GM19395 (cell line): Measurements from ENCODE around the gene ZFAND6.
A peak's percentile ranks its signal among the peaks of the same experiment; 100 is the strongest.
"Not testable (repeated sequence)": the region's sequence is repeated elsewhere in the genome, so short reads cannot be mapped to it uniquely, and the experiment has no call there.

ENCODE experiments used
- ATAC-seq: cut with Tn5 transposase; IDR thresholded peaks from one replicate; pipeline ENCODE4 v1.9.1; 2021; ENCODE audit warnings: mild to moderate bottlenecking, moderate library complexity; ENCODE audit not compliant: unreplicated experiment

ZFAND6 gene

DNA sequence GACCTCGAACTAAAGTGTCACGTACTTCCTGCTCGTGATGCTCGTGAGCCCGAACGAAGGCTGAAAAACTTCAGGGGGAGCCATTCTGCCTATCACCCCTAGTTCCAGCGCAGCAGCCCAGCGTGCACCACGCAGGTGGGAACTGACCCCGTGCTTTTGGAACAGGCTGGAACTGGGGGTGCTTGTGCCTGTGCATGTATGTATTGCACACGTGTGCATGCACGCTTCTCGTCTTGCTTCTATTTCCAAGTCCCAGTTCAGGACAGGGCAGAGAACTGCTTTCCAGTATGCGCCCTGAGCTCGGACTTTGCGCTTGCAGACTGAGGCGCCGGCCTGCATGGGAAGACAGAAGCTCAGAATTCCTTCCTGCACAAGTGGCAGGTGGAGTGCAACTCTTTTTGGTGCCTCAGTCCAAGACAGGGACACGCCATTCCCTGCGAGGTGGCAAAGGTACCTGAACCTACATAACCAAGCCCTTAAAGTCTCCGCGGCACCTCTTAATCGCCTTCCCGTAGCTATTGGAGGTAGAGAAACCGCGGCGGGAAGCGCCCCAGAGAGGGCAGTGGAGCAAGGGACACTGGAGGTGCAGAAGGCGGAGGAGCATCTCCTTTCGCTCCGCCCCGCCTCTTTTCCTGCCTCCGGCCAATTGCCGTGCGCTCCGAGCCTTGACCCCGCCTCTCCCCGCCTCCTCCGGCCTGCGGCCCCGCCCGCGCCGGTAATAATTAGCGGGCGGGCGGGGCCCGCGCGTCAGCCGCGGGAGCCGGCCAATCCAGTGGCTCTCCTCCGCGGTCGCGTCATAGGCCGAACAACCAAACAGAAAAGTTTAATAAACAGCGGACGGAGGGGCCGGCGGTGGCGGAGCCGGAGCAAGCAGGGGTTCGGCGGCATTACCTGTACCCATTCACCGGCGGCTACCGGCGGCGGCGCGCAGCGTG lies at the start of gene ZFAND6:
Gene ZFAND6, plus strand, starts transcription at position 826 of the 935 bp plus-strand sequence. CDS start 60,669 bp downstream, outside the sequence.
- ATAC-seq: peak; percentile 77

GRCh38 chr15:80010131-80010673 lies 49.3 kb upstream of the ZFAND6 start:
- ATAC-seq: peak; percentile 35

DNA sequence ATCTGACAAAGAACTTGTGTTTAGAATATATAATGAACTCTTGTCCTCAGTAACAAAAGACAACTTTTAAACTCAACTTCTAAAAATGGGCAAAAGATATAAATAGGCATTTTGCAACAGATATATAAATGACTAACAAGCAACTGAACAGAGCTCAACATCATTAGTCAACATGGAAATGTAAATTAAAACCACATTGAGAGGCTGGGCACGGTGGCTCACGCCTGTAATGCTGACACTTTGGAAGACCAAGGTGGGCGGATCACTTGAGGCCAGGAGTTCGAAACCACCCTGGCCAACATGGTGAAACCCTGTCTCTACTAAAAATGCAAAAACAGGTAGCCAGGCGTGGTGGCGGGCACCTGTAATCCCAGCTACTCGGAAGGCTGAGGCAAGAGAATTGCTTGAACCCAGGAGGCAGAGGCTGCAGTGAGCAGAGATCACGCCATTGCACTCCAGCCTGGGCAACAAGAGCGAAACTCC lies 48.4 kb upstream of the ZFAND6 start:
- peak; percentile 50 for ATAC-seq

GRCh38 chr15:80011596-80011995 lies 47.9 kb upstream of the ZFAND6 start:
- no peak for ATAC-seq

DNA sequence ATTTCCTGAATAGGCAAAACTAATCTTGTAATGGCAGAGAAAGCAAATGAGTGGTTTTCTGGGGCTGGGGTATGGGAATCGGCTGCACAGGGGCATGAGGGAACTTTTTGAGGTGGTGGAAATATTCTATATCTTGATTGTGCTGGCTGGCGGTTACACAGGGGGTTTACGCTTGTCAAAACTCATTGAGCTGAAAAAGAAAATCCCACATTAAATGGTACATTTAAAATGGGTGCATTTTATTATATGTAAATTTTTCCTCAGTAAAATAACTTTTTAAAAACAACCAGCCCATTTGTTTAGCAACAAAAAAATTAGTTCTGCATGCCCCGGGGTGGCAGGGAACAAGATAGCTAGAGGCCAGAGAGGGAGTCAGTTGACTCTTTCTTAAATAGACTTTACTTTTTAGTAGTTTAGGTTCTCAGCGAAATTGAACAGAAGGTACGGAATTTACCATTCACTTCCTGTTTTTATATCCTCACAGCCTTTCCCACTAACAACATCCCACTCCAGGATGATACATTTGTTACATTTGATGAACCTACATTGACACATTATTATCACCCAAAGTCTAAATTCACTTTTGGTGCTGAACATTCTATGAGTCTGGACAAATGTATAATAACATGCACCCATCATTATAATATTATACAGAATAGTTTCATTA lies 47.3 kb upstream of the ZFAND6 start:
- ATAC-seq: no peak

DNA sequence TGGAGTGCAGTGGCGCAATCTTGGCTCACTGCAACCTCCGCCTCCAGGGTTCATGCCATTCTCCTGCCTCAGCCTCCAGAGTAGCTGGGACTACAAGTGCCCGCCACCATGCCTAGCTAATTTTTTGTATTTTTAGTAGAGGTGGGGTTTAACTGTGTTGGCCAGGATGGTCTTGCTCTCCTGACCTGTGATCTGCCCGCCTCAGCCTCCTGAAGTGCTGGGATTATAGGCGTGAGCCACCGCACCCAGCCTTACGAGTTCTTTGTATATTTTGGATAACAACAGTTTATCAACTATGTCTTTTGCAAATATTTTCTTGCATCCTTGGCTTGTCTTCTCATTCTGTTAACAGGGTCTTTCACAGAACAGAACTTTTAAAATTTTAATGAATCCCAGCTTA lies 45.3 kb upstream of the ZFAND6 start:
- ATAC-seq: not testable (repeated sequence)

DNA sequence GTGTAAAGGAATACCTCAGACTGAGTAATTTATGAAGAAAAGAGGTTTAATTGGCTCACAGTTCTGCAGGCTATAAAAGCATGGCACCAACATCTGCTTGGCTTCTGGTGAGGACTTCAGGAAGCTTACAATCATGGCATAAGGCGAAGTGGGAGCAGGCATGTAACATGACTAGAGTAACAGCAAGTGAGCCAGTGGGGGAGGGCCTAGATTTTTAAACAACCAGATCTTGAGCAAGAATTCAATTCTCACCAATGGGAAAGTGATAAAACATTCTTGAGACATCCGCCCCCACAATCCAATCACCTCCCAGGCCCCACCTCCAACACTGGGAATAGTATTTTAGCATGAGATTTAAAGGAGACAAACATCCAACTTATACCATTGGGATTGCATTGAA lies 44.3 kb upstream of the ZFAND6 start:
- ATAC-seq: no peak

DNA sequence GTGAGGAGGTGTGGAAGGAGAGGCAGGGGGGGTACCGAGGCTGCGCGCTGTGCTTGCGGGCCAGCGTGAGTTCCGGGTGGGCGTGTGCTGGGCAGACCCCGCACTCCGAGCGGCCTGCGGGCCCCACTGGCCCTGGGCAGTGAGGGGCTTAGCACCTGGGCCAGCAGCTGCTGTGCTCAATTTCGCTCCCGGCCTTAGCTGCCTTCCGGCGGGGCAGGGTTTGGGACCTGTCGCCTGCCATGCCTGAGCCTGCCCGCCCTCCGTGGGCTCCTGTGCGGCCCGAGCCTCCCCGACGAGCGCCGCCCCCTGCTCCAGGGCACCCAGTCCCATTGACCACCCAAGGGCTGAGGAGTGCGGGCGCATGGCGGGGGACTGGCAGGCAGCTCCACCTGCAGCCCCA lies 43.0 kb upstream of the ZFAND6 start:
- not testable (repeated sequence) for ATAC-seq

GRCh38 chr15:80017139-80017538 lies 42.3 kb upstream of the ZFAND6 start:
- ATAC-seq: not testable (repeated sequence)

DNA sequence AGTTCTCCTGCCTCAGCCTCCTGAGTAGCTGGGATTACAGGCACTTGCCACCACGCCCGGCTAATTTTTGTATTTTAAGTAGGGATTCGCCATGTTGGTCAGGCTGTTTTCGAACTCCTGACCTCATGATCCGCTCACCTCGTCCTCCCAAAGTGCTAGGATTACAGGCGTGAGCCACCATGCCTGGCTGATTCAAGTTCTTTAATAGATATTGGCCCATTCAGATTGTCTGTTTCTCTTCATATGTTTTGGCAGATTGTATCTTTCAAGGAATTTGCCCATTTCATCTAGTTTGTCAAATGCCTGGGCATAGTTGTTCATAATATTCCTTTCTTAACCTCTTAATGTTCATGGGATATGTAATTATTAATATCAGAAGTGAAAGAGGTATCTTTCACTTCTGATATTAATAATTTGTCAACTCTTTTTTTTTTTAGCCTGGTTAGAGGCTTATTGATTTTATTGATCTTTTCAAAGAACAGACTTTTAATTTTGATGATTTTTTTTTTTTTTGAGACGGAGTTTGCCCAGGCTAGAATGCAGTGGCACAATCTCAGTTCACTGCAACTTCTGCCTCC lies 40.2 kb upstream of the ZFAND6 start:
- ATAC-seq: no peak

GRCh38 chr15:80020149-80020548 lies 39.3 kb upstream of the ZFAND6 start:
- ATAC-seq: not testable (repeated sequence)

- ATAC-seq: no peak
These were observed 38.7 kb upstream of the ZFAND6 start for GRCh38 chr15:80020731-80021130.

DNA sequence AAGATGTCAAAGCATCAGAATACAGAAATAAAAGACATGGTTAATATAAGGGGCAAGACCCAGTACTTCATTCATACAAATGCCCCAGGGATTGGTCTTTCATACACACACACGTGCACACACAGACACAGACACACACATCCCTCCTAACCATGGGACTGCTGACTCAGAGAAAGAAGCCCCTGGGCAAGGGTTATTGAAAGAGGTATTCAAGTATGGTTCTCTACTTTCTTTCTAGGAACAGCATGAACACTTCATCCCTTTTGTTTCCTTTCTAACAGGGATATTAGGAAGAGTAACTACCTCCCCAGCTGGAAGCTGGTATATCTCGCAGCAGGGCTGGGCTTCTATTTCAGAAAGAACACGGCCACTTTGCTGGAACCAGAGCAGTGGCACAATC lies 33.2 kb upstream of the ZFAND6 start:
- ATAC-seq: no peak

GRCh38 chr15:80026754-80027153 lies 32.7 kb upstream of the ZFAND6 start:
- ATAC-seq: no peak

DNA sequence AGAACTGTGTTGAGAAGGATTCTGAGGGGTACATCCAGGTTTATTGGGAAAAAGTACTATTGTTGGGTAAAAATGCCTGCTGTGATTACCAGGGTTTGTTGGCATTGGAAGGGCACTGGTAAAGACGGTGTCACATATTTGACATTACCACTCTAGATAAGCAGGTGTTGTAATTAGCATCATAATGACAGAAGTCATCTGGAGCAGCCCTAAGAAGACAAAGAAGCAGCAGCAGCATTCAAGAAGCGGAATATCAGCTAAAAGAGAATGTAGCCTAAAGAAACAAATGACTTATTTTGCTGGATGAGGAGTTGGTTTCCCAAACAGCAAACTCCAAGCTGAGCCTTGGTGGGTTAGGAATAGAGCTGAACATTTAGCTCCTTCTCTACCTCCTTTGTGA lies 30.5 kb upstream of the ZFAND6 start:
- ATAC-seq: no peak

DNA sequence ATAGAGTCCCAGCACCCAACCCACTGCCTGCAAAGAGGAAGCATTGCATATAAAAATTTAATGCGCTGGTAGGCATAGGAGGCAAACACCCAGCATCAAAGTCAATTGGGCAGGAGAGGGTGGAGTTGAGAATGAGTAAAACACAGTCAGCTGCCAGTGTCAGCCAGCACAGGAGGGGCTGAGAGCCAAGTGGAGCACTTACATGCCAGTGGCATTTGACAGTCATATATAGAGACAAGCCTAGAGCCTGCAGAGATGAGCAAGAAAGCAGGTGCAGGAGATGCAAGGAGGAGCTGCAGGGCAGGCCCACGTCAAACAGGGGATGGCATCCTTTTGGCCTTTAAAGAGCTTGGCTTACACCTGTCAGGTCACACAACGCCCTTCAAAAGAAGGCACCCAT lies 27.6 kb upstream of the ZFAND6 start:
- ATAC-seq: no peak

GRCh38 chr15:80034629-80035028 lies 24.8 kb upstream of the ZFAND6 start:
- ATAC-seq: no peak

DNA sequence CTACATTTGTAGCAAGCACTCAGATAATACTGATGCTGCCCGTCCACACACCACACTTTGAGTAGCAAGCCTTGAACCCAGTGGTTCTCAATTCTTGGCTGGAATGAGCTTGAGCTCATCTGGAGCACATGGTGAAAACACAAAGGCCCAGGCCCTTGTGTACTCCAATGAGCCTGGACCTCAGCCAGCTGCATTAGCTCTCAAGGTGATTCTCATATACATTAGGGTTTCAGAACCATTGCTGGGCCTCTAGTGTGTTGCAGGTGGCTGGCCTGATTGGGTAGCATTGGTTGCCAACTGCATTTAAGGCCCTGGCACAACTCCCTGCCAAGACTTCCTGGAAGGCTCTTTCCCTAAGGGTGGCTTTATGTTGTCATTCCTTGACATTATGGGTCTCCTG lies 23.4 kb upstream of the ZFAND6 start:
- ATAC-seq: no peak

GRCh38 chr15:80041494-80042253 lies 17.8 kb upstream of the ZFAND6 start:
- ATAC-seq: no peak

- no peak for ATAC-seq
These were observed 16.9 kb upstream of the ZFAND6 start for GRCh38 chr15:80042568-80042967.

DNA sequence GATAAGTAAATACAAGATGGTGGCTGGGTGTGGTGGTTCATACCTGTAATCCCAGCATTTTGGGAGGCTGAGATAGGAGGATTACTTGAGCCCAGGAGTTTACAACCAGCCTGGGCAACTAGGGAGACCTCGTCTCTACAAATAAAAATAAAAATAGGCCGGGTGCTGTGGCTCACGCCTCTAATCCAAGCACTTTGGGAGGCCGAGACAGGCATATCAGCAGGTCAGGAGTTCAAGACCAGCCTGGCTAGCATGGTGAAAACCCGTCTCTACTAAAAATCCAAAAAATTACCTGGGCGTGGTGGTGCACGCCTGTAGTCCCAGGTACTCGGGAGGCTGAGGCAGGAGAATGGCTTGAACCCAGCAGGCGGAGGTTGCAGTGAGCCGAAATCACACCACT lies 14.3 kb upstream of the ZFAND6 start:
- ATAC-seq: not testable (repeated sequence)
